OCI-LY3 (cell line): ENCODE measurements around the gene LRRC34.

ENCODE experiments used
- H2AFZ ChIP-seq: fragments of 200-600, 300-600 bp; shearing (Covaris generic); 2 replicates; pipeline ENCODE4 v1.6.0; 2014; ENCODE audit warnings: antibody characterized with exemption, low read depth, low read length
- H3K27ac ChIP-seq: fragments of 200-600, 300-600 bp; sonication (generic); 2 replicates; pipeline ENCODE4 v1.5.1; 2014; ENCODE audit warnings: mild to moderate bottlenecking, low read length, moderate library complexity, mixed read lengths
- H3K27me3 ChIP-seq: fragments of 200-600, 300-600 bp; sonication (generic); 2 replicates; pipeline ENCODE4 v1.6.1; 2014; ENCODE audit warnings: low read depth, low read length, mixed read lengths
- H3K36me3 ChIP-seq: fragments of 200-600, 300-600 bp; sonication (generic); replicated peaks from 2 replicates; pipeline ENCODE3; 2014; ENCODE audit warnings: low read depth, low read length, mixed read lengths
- H3K4me1 ChIP-seq: fragments of 300-600, 200-600 bp; sonication (generic); 2 replicates; pipeline ENCODE4 v1.6.1; 2014; ENCODE audit warnings: low read length, mixed read lengths
- H3K4me2 ChIP-seq: fragments of 200-600, 300-600 bp; sonication (generic); 2 replicates; pipeline ENCODE4 v1.6.1; 2014; ENCODE audit warnings: low read length, mixed read lengths
- H3K4me3 ChIP-seq: fragments of 300-600, 200-600 bp; sonication (generic); 2 replicates; pipeline ENCODE4 v1.5.1; 2014; ENCODE audit warnings: antibody characterized with exemption, mild to moderate bottlenecking, low read length, moderate library complexity
- H3K79me2 ChIP-seq: fragments of 300-600, 200-600 bp; shearing (Covaris generic); 2 replicates; pipeline ENCODE4 v1.6.1; 2014; ENCODE audit warnings: mild to moderate bottlenecking, low read length, mixed read lengths
- H3K9ac ChIP-seq: fragments of 300-600, 200-600 bp; shearing (Covaris generic); 2 replicates; pipeline ENCODE4 v1.6.0; 2014; ENCODE audit warnings: mild to moderate bottlenecking, low read length, moderate library complexity
- H3K9me3 ChIP-seq: fragments of 200-600, 300-600 bp; shearing (Covaris generic); 2 replicates; pipeline ENCODE4 v1.6.1; 2014; ENCODE audit warnings: low read length, mixed read lengths; ENCODE audit not compliant: insufficient read depth
- H4K20me1 ChIP-seq: fragments of 200-600, 300-600 bp; sonication (generic); 2 replicates; pipeline ENCODE4 v1.6.1; 2016; ENCODE audit warnings: low read length, mixed read lengths; ENCODE audit not compliant: insufficient read depth
- EZH2phosphoT487 ChIP-seq: fragments of 200-600 bp; shearing (Covaris generic); IDR thresholded peaks from 2 replicates; pipeline ENCODE4 v1.6.1; 2018; ENCODE audit warnings: antibody characterized with exemption, mixed run types, low read depth
- TF ChIP-seq, protein P1 (sequence below): fragments of 200-600, 300-600 bp; sonication (generic); IDR thresholded peaks from 2 replicates; pipeline ENCODE4 v1.5.1; 2014; ENCODE audit warnings: antibody characterized with exemption, low read length, low read depth

The LRRC34 gene

DNA sequence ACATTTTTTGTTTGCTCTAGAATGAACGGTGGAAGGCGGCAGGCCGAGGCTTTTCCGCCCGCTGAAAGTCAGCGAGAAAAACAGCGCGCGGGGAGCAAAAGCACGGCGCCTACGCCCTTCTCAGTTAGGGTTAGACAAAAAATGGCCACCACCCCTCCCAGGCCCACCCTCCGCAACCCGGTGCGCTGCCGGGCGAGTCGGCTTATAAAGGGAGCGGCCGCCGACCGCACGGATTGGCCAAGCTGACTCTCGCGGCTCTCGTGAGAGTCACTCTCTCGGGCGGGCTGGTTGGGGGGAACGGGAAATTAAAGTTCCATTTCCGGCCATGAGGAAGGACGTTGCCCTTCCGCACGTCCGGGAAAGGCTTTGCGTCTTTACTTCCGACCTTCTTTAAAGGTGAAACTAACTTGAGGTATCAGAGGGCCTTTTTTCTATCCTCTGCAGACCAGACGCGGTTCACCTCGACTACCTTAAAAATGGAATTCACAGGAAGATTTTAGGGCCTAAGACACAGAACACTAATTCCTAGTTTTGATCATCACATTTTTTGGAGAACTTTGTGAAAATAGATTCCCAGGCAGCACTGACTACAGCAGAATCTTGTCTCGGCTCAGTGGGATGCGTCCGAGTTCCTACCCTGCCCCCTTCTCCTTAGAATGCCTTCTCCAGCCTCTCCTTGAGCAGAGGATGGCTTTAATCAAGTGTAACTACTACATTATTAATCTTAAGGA is 47.7 kb downstream of the LRRC34 start, which contains the start of gene TERC:
Gene TERC, minus strand, starts transcription at position 179 of the 731 bp plus-strand sequence.
- H3K79me2 ChIP-seq = no peaks in the 10 kb centered on the region
- H3K27me3 ChIP-seq = no peaks in the 10 kb centered on the region
- 0 out of 2 replicates have a peak, but pooled peaks cover 4% of the 10 kb centered on the region for H3K9me3 ChIP-seq
- H3K4me1 ChIP-seq = peaks cover 14% of the 10 kb centered on the region
- H4K20me1 ChIP-seq = no peaks in the 10 kb centered on the region
- H3K27ac ChIP-seq = peak within 1 kb of the TSS; percentile 78
- H3K36me3 ChIP-seq = no peaks in the 10 kb centered on the region
- peak within 1 kb of the TSS; percentile 93 for H3K4me3 ChIP-seq
- peak within 1 kb of the TSS; percentile 79 for H3K4me2 ChIP-seq
- peak within 1 kb of the TSS; percentile 87 for H3K9ac ChIP-seq
- TF ChIP-seq EZH2phosphoT487 = no peak
- TF ChIP-seq, protein P1, sequence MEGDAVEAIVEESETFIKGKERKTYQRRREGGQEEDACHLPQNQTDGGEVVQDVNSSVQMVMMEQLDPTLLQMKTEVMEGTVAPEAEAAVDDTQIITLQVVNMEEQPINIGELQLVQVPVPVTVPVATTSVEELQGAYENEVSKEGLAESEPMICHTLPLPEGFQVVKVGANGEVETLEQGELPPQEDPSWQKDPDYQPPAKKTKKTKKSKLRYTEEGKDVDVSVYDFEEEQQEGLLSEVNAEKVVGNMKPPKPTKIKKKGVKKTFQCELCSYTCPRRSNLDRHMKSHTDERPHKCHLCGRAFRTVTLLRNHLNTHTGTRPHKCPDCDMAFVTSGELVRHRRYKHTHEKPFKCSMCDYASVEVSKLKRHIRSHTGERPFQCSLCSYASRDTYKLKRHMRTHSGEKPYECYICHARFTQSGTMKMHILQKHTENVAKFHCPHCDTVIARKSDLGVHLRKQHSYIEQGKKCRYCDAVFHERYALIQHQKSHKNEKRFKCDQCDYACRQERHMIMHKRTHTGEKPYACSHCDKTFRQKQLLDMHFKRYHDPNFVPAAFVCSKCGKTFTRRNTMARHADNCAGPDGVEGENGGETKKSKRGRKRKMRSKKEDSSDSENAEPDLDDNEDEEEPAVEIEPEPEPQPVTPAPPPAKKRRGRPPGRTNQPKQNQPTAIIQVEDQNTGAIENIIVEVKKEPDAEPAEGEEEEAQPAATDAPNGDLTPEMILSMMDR = no peak
- H2AFZ ChIP-seq = peak within 1 kb of the TSS; percentile 78

DNA sequence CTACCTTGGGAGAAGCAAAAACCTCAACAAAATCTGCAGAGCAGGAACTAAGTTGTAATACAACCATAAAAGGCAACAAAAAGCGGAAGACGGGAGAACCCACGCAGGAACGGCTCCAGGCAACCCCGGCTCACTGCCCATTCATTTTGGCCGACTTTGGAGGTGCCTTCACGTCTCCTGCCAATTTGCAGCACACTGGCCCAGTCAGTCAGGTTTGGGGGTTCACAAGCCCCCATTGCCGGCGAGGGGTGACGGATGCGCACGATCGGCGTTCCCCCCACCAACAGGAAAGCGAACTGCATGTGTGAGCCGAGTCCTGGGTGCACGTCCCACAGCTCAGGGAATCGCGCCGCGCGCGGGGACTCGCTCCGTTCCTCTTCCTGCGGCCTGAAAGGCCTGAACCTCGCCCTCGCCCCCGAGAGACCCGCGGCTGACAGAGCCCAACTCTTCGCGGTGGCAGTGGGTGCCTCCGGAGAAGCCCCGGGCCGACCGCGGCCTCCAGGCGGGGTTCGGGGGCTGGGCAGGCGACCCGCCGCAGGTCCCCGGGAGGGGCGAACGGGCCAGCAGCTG is 48.3 kb downstream of the LRRC34 start:
- H3K79me2 ChIP-seq = no peaks in the 10 kb centered on the region

DNA sequence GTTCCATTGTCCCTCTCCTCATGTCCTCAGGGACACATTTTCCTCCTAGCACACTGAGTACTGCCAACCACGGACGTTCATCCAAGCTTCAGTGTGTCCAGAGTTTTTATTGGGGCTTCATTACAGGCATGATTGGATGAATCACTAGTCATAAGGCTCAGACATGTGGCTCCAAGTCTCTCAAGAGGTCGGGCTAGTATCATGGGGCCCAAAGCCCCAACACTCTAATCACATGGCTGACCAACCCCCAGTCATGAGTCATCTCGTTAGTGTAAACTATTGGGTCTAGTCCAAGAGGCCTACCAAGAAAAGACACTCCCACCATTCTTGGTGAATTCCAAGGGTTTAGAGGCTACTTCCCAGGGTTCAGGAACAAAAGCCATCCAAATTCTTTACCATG is 52.2 kb downstream of the LRRC34 start:
- Histone ChIP-seq H3K4me3 (no peak overlapping the region), H3K36me3 (no peaks in the 10 kb centered on the region), H3K9me3 (0 out of 2 replicates have a peak, but pooled peaks cover 4% of the 10 kb centered on the region), H4K20me1 (no peaks in the 10 kb centered on the region), H3K27ac (no peak overlapping the region), H3K4me1 (peaks cover 16% of the 10 kb centered on the region), H3K27me3 (peaks cover 2% of the 10 kb centered on the region; the same call in 1 of the 2 replicates), H3K9ac (no peak overlapping the region), H2AFZ (no peak overlapping the region), H3K79me2 (no peaks in the 10 kb centered on the region), H3K4me2 (no peak overlapping the region)
- no peak for TF ChIP-seq EZH2phosphoT487
- TF ChIP-seq, protein P1 = no peak

More for the DNA sequence above, 48.3 kb downstream of the LRRC34 start:
- Histone ChIP-seq H3K27me3 (no peaks in the 10 kb centered on the region), H2AFZ (peak overlapping the region; percentile 47; the same call in 1 of the 2 replicates), H3K4me1 (peaks cover 14% of the 10 kb centered on the region), H3K36me3 (no peaks in the 10 kb centered on the region), H3K4me2 (peak overlapping the region; percentile 79), H3K27ac (peak overlapping the region; percentile 78), H4K20me1 (no peaks in the 10 kb centered on the region), H3K4me3 (peak overlapping the region; percentile 93), H3K9ac (peak overlapping the region; percentile 87), H3K9me3 (0 out of 2 replicates have a peak, but pooled peaks cover 4% of the 10 kb centered on the region)
- TF ChIP-seq EZH2phosphoT487 = no peak
- TF ChIP-seq, protein P1 = no peak

DNA sequence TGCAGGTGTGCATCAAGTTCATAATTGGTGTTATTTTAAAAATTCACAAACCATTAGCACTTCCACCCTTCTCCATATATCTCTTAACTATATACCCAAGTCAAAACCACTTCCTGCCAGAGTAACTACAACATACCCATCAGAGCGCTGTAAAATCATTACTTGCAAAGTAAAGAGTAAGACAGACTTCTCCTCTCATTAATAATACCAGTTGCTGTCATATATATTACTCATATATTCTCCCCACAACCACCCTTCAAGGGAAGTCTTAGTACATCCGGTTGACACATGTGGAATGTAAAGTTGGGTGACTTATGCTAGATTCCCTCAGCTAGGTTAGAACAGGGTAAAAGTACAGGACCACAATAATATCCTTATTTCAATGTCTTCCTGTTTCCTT is 53.4 kb downstream of the LRRC34 start:
- H3K9ac ChIP-seq = no peak overlapping the region
- no peak for TF ChIP-seq EZH2phosphoT487
- TF ChIP-seq, protein P1 = no peak

More for the DNA sequence above, 53.4 kb downstream of the LRRC34 start:
- Histone ChIP-seq H3K27ac (no peak overlapping the region), H3K79me2 (no peaks in the 10 kb centered on the region), H3K27me3 (peaks cover 9% of the 10 kb centered on the region; the same call in 1 of the 2 replicates), H3K4me3 (no peak overlapping the region), H2AFZ (no peak overlapping the region), H3K9me3 (0 out of 2 replicates have a peak, but pooled peaks cover 4% of the 10 kb centered on the region), H3K4me2 (no peak overlapping the region), H4K20me1 (no peaks in the 10 kb centered on the region), H3K36me3 (no peaks in the 10 kb centered on the region), H3K4me1 (peaks cover 13% of the 10 kb centered on the region)
